HG02970 (cell line): ENCODE results near the gene PNLIP.

Experiments
- ATAC-seq: cut with Tn5 transposase; IDR thresholded peaks from one replicate; pipeline ENCODE4 v1.9.1; 2021; ENCODE audit warnings: mild to moderate bottlenecking, moderate library complexity, moderate number of reproducible peaks; ENCODE audit not compliant: unreplicated experiment, low FRiP score

PNLIP gene

GRCh38 chr10:116545756-116546155 is at the start of gene PNLIP:
Gene PNLIP, plus strand, starts transcription at chr10:116545931. Its CDS starts 162 bp downstream, at chr10:116546093.
- no peak for ATAC-seq

DNA sequence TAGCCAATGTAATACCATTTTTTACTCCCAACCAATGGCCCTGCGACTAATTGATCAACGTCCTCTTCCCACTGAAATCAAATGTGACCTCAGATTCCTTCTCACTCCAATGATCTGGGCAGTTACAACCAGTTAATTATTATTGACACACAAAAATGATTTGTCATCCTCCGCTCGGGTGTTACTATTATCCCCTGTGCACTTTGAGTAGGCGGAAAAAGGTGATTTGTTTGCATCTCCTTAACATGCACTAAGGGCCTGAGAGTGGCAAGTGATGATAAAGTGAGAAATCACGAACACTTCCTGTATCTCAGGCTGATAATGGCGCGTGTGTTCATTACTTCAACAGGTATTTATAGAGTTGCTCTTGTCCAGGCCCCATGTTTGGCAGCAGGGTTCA is 40.9 kb upstream of the PNLIP start:
- no peak for ATAC-seq

- ATAC-seq = no peak
Measured at GRCh38 chr10:116510565-116510964, 35.2 kb upstream of the PNLIP start.

DNA sequence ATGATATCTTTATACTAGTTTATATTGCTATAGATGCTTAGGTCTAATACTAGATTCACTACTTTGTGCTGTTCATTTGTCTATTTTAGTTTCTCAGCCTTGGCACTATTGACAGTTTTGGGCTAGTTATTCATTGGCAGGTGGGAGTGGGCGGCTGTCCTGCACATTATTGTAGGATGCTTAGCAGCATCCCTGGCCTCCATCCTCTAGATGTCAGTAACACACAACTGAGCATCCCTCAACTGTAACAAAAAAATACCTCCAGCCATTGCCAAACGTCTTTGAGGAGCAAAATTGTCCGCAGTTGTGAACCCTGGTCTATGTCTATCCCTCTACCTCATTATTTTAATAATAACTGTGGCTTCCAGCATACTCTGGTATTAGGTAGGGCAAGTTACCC is 34.4 kb upstream of the PNLIP start:
- ATAC-seq = no peak

DNA sequence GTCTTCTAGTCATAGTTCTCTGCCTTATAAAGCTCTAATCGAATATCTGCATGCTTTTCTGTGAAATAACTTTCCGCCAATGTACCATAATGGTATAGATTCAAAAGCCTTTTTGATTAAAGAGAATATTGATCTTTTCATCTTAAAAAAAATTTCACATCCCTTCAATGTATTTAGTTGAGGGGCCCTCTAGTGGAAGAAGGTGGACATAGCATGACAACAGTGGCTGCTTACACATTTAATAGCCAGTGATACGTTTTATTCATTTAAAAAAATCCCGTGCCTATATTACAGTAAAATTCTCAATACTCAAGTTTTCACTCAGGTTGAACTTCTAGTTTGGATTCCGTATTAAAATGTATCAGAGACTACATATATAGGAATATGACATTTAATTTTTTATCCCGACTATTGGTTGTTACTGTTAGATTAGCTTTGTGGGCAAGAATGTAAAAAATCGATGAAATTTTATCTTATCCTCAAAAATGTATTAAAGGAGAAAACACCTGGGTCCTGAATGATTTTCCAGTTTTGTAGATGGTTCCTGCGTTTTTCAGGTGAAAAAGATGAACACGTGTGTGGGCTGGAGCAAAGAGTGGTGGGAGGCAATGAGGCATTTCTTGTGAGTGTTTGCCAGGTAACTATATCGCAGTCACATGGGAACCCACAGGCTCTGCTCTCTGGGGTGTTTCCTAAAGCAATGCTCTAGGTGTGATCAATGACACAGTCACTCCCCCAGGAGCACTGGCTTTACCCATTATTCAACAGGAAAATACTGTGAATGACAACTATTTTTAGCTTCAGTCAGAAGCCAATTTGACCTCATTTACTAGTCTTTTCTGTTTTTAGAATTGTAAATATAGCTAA is 24.1 kb upstream of the PNLIP start:
- peak; percentile 72 for ATAC-seq

DNA sequence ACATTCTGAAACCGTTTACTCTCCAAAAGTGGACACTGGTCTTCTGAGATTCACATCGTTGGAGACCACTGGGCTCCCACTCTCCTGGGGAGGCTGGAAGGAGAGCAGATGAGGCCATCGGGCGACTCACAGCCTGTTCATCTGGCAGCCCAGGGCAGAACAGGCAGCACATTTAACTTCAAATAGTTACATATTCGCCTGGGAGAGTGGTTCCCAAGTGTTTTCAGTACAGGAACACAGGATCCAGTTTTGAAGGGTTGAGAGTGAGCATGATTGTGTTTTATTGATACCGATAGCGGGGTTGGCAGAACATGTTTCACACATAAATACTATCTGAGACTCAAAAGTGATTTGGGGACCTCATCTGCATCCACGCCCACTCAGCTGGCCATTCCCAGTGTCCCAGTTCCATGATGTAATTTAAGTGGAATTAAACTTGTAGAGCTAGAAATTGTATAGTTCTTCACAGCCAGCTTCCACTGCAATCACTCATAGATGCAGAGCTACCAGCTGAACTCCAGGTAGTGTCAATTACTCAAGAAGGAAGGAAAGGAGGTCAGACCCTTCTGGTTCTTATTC is 22.8 kb upstream of the PNLIP start:
- ATAC-seq = no peak

DNA sequence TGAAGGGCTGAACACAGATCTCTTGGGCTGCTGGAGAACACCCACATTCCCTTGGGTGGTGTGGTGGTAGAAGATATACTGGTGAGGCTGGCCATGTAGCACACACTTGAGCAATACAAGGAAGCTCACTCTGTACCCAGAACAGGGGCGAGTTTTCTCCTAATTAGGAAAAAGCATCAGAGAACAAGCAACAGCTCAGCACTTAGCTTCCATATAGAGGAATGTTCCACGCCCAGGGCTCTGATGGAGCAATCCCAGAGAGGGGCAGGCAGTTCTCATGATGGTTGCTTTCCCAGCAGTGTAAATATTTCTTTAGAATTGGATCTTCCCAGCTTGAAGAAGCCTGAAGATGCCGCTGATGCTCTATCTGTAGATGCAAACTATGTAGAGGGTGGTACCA is 21.0 kb upstream of the PNLIP start:
- no peak for ATAC-seq

DNA sequence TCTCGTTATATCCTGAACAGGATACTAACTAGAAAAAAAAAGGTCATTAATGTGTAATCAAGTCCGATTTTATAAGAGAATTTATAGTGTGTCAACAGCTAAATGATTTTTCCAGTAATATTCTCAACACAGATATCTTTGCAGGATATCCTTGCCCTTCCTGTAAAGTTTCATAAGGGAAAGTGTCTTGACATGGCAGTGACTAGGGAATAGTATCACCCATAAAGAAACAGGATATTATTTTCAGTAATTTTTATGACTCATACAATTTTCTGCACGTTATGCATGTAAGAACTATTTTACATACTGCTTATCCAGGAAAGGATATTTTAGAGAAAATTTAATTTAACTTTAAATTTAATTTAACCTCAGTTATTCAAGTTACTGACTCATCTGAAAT is 19.5 kb upstream of the PNLIP start:
- no peak for ATAC-seq

GRCh38 chr10:116536810-116537209 is 8.9 kb upstream of the PNLIP start:
- no peak for ATAC-seq

DNA sequence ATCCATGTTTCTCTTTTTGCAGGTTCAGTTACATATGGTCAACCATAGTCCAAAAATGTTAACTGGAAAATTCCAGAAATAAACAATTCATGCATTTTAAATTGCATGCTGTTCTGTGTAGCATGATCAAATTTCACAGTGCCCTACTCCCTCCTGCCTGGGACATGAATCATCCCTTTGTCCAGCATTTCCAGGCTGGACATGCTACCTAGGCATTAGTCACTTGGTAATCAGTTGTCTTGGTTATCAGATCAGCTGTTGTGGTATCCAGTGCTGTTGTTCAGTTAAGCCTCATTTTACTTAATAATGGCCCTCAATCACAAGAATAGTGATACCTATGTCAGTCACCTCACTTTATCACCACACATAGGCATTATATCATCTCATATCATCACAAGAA is 7.3 kb upstream of the PNLIP start:
- ATAC-seq = no peak

GRCh38 chr10:116538992-116539391 is 6.7 kb upstream of the PNLIP start:
- no peak for ATAC-seq

DNA sequence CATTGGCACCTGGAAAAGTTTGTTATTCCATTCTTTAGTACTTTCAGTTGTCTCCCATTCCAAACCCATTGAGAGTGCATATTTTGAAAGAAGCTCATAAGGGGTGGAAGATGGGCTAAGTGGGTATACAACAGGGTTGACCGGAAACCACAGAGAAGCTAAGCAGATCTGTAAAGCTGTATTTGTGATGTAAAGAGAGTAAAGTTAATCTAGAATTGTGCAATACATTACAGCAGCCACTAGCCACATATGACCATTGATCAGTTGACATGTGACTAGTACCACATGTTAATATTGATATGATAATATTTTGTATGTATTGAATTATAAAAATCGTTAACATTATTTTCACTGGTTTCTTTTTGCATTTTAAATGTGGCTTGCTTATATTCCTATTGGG is 4.9 kb upstream of the PNLIP start:
- no peak for ATAC-seq

GRCh38 chr10:116542007-116542677 is 3.6 kb upstream of the PNLIP start:
- no peak for ATAC-seq

GRCh38 chr10:116545122-116545521 is 609 bp upstream of the PNLIP start:
- ATAC-seq = no peak

GRCh38 chr10:116548301-116548700 is 2.6 kb downstream of the PNLIP start:
- ATAC-seq = no peak

GRCh38 chr10:116553378-116553980 is 7.7 kb downstream of the PNLIP start:
- no peak for ATAC-seq

GRCh38 chr10:116554628-116555027 is 8.9 kb downstream of the PNLIP start:
- no peak for ATAC-seq

GRCh38 chr10:116555880-116556279 is 10.1 kb downstream of the PNLIP start:
- ATAC-seq = no peak

GRCh38 chr10:116557305-116557880 is 11.7 kb downstream of the PNLIP start:
- ATAC-seq = no peak

GRCh38 chr10:116565534-116565933 is 19.8 kb downstream of the PNLIP start:
- no peak for ATAC-seq

DNA sequence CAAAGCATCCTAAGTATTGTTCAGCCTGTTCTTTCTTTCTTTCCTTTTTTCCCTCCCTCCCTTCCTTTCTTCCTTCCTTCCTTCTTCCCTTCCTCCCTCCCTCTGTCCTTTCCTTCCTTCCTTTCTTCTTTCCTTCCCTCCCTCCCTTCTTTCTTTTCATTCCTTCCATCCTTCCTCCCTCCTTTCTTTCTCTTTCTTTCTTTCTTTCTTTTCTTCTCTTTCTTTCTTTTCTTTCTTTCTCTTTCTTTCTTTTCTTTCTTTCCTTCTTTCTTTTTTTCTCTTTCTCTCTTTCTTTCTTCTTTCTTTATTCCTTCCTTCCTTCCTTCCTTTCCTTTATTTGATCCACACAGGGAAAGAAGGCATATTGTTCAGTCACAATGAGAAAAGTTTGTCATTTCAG is 21.2 kb downstream of the PNLIP start:
- ATAC-seq = no peak
